ENCODE measurements around the gene WFS1.

- TF ChIP-seq FOXP2 (optimal IDR thresholded peaks at IDR 0.05; ENCODE audit: control extremely low read depth, extremely low read length, insufficient read depth) (no peak), EZH2 (IDR thresholded peaks at IDR 0.05) (no peak)
These were observed 66.5 kb downstream of the WFS1 start for GRCh38 chr4:6336166-6336565.

Measured in SK-N-MC (cell line).